Natural killer cell (primary cell): ENCODE measurements around the gene TMEM14C. TPM values are rescaled to one million over a fixed set of nuclear protein-coding genes. Genes with fewer than 3 reads are reported as not detected.
"Not testable (repeated sequence)": the region's sequence is repeated elsewhere in the genome, so short reads cannot be mapped to it uniquely, and the experiment has no call there.

ENCODE experiments used
- ATAC-seq, 3 donors: fragments of 150-1000 bp in 2 of 3; fragments of 200-7000 bp in 1 of 3; cut with Tn5 transposase; 1 replicate in 1 of 3; 2 replicates in 2 of 3; pipeline ENCODE4 v1.10.0; 2021; ENCODE audit warnings: mild to moderate bottlenecking in 2 of 3, moderate library complexity in 2 of 3
- DNase-seq, 2 donors: peaks; one replicate each; pipeline versions ENCODE4 v3.0.0 to v3.0.0-alpha.2; 2013 to 2021; ENCODE audit warnings: mixed read lengths in 1 of 2
- H3K27ac ChIP-seq: one replicate; pipeline ENCODE4 v1.5.1; 2013; ENCODE audit warnings: mild to moderate bottlenecking, low read length
- H3K27me3 ChIP-seq: one replicate; pipeline ENCODE4 v1.6.1; 2013; ENCODE audit warnings: low read length; ENCODE audit not compliant: control insufficient read depth, insufficient read depth
- H3K36me3 ChIP-seq: one replicate; pipeline ENCODE4 v1.6.1; 2013; ENCODE audit warnings: low read length; ENCODE audit not compliant: control insufficient read depth, insufficient read depth
- H3K4me1 ChIP-seq: one replicate; pipeline ENCODE4 v1.6.1; 2013; ENCODE audit warnings: low read length; ENCODE audit not compliant: control insufficient read depth, insufficient read depth
- H3K4me3 ChIP-seq: one replicate; pipeline ENCODE4 v1.5.1; 2013; ENCODE audit warnings: low read length
- H3K9me3 ChIP-seq: one replicate; pipeline ENCODE4 v1.6.1; 2013; ENCODE audit warnings: low read length; ENCODE audit not compliant: control insufficient read depth, insufficient read depth
- H3K27ac Mint-ChIP-seq, 2 donors: one replicate each; pipeline ENCODE4 v1.8.0; 2022; ENCODE audit warnings: mild to moderate bottlenecking in 2 of 2, mixed read lengths in 2 of 2, moderate library complexity in 1 of 2
- H3K27me3 Mint-ChIP-seq, 2 donors: one replicate each; pipeline ENCODE4 v1.8.0; 2022; ENCODE audit warnings: low read depth in 2 of 2, mixed read lengths in 2 of 2
- H3K36me3 Mint-ChIP-seq: one replicate; pipeline ENCODE4 v1.8.0; 2022; ENCODE audit warnings: mixed read lengths
- H3K4me1 Mint-ChIP-seq, 2 donors: one replicate each; pipeline ENCODE4 v1.8.0; 2022; ENCODE audit warnings: mixed read lengths in 2 of 2
- H3K4me3 Mint-ChIP-seq: one replicate; pipeline ENCODE4 v1.8.0; 2022; ENCODE audit warnings: mild to moderate bottlenecking, moderate library complexity, mixed read lengths
- H3K9me3 Mint-ChIP-seq, 2 donors: one replicate each; pipeline ENCODE4 v1.8.0; 2022; ENCODE audit warnings: mixed read lengths in 2 of 2
- CTCF ChIP-seq: fragments of 200-600 bp; IDR thresholded peaks from one replicate; pipeline ENCODE4 v1.8.0; 2022; ENCODE audit warnings: antibody characterized with exemption
- WGBS: methylation state at CpG from one replicate; pipeline ENCODE4 v1.1.7; 2013; ENCODE audit warnings: missing lambda C conversion rate; ENCODE audit not compliant: insufficient coverage; 5-methylcytosine and 5-hydroxymethylcytosine counted together
- intact Hi-C: fragments of 100-400 bp; cut with micrococcal nuclease; formaldehyde crosslinking; loops from one replicate; pipeline ENCODE4 v1.14.2; 2022
- total RNA-seq, 4 donors: library from RNA; stranded (reverse); fragments of 120-200 nt in 1 of 4; gene quantifications; one replicate each; pipeline versions ENCODE4 v1.2.3 to v1.2.4, GENCODE V29; 2013 to 2022

TMEM14C gene
- total RNA-seq, 3 donors from 2014 or later (not counting 1 experiment from before 2014, with no cell fraction given) = 2.4 to 15.7 (median 14.3) TPM

DNA sequence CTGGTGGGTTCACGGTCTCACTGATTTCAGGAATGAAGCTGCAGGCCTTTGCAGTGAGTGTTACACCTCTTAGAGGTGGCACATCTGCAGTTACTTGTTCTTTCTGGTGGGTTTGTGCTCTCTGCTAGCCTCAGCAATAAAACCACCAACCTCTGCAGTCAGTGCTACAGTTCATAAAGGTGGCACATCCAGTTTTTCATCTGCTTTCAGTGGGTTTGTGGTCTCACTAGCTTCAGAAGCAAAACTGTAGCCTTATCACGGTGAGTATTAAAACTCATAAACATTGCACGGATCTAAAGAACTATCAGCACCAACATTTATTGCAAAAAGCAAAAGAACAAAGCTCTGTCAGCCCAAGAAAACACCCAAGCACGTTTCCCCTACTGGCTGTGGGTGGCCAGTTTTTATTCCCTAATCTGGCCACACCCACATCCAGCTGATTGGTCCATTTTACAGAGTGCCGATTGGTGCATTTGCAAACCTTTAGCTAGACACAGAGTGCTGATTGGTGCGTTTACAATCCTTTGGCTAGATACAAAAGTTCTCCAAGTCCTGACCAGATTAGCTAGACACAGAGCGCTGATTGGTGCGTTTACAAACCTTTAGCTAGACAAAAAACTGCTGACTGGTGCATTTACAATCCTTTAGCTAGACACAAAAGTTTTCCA, 3.4 kb upstream of the TMEM14C start:
- Mint-ChIP-seq H3K36me3 (no peaks in the 10 kb centered on the region), H3K9me3 (no peaks in the 10 kb centered on the region), H3K27me3 (peaks cover 14 to 15% of the 10 kb centered on the region in 2 donors), H3K4me1 (peaks cover 29 to 44% of the 10 kb centered on the region in 2 donors), H3K27ac (peak overlapping the region in 1 of 2 donors; percentile 89), H3K4me3 (peak overlapping the region; percentile 69)
- peak overlapping the region; percentile 49 for H3K4me3 ChIP-seq
- DNase-seq (peak in 1 of 2 donors; percentile 72), ATAC-seq (peak in 2 of 3 donors; percentile 39 to 46)
- H3K36me3 ChIP-seq = no peaks in the 10 kb centered on the region
- peaks cover 3% of the 10 kb centered on the region for H3K27me3 ChIP-seq
- H3K4me1 ChIP-seq = peaks cover 42% of the 10 kb centered on the region
- TF ChIP-seq CTCF = no peak
- peak overlapping the region; percentile 56 for H3K27ac ChIP-seq
- H3K9me3 ChIP-seq = no peaks in the 10 kb centered on the region
- intact Hi-C loops = loop anchor here (2.0 kb wide), 1 partner anchor 13 kb away; no protein-coding TSS in a partner anchor
- 63% methylated on average over 8 of the region's 8 CpGs for WGBS

GRCh38 chr6:10719964-10720264, 3.0 kb upstream of the TMEM14C start:
- H3K27ac Mint-ChIP-seq = peak overlapping the region in 1 of 2 donors; percentile 89
- H3K27me3 Mint-ChIP-seq = peaks cover 14 to 15% of the 10 kb centered on the region in 2 donors

GRCh38 chr6:10720265-10720959, 2.5 kb upstream of the TMEM14C start:
- Histone ChIP-seq H3K4me3 (peak overlapping the region; percentile 49), H3K27me3 (peaks cover 10% of the 10 kb centered on the region), H3K36me3 (no peaks in the 10 kb centered on the region), H3K4me1 (peaks cover 42% of the 10 kb centered on the region), H3K27ac (peak overlapping the region; percentile 59), H3K9me3 (no peaks in the 10 kb centered on the region)
- H3K27ac Mint-ChIP-seq = peak overlapping the region in 1 of 2 donors; percentile 89
- intact Hi-C loops = loop anchor here (2.0 kb wide), 1 partner anchor 26 kb away; the partner anchor contains the start of genes C6orf52 and PAK1IP1
- WGBS = 43% methylated on average over 49 of the region's 49 CpGs
- peaks cover 31 to 49% of the 10 kb centered on the region in 2 donors for H3K4me1 Mint-ChIP-seq
- H3K27me3 Mint-ChIP-seq = peaks cover 18 to 19% of the 10 kb centered on the region in 2 donors
- peak; percentile 56 to 74 for DNase-seq
- H3K9me3 Mint-ChIP-seq = no peaks in the 10 kb centered on the region
- no peaks in the 10 kb centered on the region for H3K36me3 Mint-ChIP-seq
- no peak for TF ChIP-seq CTCF
- H3K4me3 Mint-ChIP-seq = peak overlapping the region; percentile 79
- ATAC-seq = peak; percentile 62 to 71 (median 64)

More at GRCh38 chr6:10719964-10720264, 3.0 kb upstream of the TMEM14C start:
- Mint-ChIP-seq H3K4me3 (peak overlapping the region; percentile 79), H3K4me1 (peaks cover 29 to 45% of the 10 kb centered on the region in 2 donors), H3K36me3 (no peaks in the 10 kb centered on the region), H3K9me3 (no peaks in the 10 kb centered on the region)
- DNase-seq (no peak), ATAC-seq (no peak)
- 71% methylated on average over 20 of the region's 21 CpGs for WGBS
- Histone ChIP-seq H3K27ac (peak overlapping the region; percentile 56), H3K4me1 (peaks cover 42% of the 10 kb centered on the region), H3K4me3 (peak overlapping the region; percentile 49), H3K36me3 (no peaks in the 10 kb centered on the region), H3K9me3 (no peaks in the 10 kb centered on the region), H3K27me3 (peaks cover 7% of the 10 kb centered on the region)
- intact Hi-C loops = loop anchor here (2.0 kb wide), 2 partner anchors 13 to 25 kb away; partner anchors contain the start of genes C6orf52 and PAK1IP1
- TF ChIP-seq CTCF = no peak

GRCh38 chr6:10720960-10721849, 1.7 kb upstream of the TMEM14C start:
- not testable (repeated sequence) for ATAC-seq, H3K36me3 ChIP-seq, H3K9me3 ChIP-seq, H3K9me3 Mint-ChIP-seq, H3K36me3 Mint-ChIP-seq
- peaks cover 39 to 55% of the 10 kb centered on the region in 2 donors for H3K4me1 Mint-ChIP-seq
- intact Hi-C loops = loop anchor here (2.0 kb wide), 1 partner anchor 26 kb away; the partner anchor contains the start of genes C6orf52 and PAK1IP1
- peaks cover 44% of the 10 kb centered on the region for H3K4me1 ChIP-seq
- peak overlapping the region in 1 of 2 donors; percentile 89 for H3K27ac Mint-ChIP-seq
- peak in 1 of 2 donors; percentile 54 for DNase-seq
- 91% methylated on average over 14 of the region's 17 CpGs for WGBS
- H3K27me3 ChIP-seq = peaks cover 10% of the 10 kb centered on the region
- H3K27ac ChIP-seq = peak overlapping the region; percentile 59
- H3K4me3 Mint-ChIP-seq = peak overlapping the region; percentile 61
- peaks cover 24 to 25% of the 10 kb centered on the region in 2 donors for H3K27me3 Mint-ChIP-seq
- H3K4me3 ChIP-seq = peak overlapping the region; percentile 49
